MM.1S (cell line): ENCODE data around the gene OR1S2.

Experiments used
- DNase-seq: peaks from one replicate; pipeline ENCODE4 v3.0.0-alpha.2; 2015
- H2AFZ ChIP-seq: fragments of 300-600 bp; sonication (generic); 2 replicates; pipeline ENCODE4 v1.6.0; 2016; ENCODE audit warnings: antibody characterized with exemption, low read length
- H3F3A ChIP-seq: fragments of 300-600 bp; sonication (generic); 2 replicates; pipeline ENCODE4 v1.6.1; 2016; ENCODE audit warnings: mild to moderate bottlenecking, antibody characterized with exemption, low read length, moderate library complexity, mixed read lengths; ENCODE audit not compliant: insufficient read depth
- H3K27ac ChIP-seq: fragments of 300-600 bp; sonication (generic); 2 replicates; pipeline ENCODE4 v1.5.1; 2016; ENCODE audit warnings: mild to moderate bottlenecking, low read length
- H3K27me3 ChIP-seq: fragments of 300-600 bp; sonication (generic); replicated peaks from 2 replicates; pipeline ENCODE4 v1.6.0; 2016; ENCODE audit warnings: low read length; ENCODE audit not compliant: insufficient read depth
- H3K36me3 ChIP-seq: fragments of 300-600 bp; sonication (generic); replicated peaks from 2 replicates; pipeline ENCODE4 v1.6.1; 2016; ENCODE audit warnings: mild to moderate bottlenecking, low read length, mixed read lengths; ENCODE audit not compliant: insufficient read depth
- H3K4me1 ChIP-seq: fragments of 300-600 bp; sonication (generic); 2 replicates; pipeline ENCODE4 v1.6.1; 2016; ENCODE audit warnings: low read length, mixed read lengths
- H3K4me2 ChIP-seq: fragments of 300-600 bp; sonication (generic); 2 replicates; pipeline ENCODE4 v1.6.0; 2016; ENCODE audit warnings: low read depth, low read length
- H3K4me3 ChIP-seq: fragments of 300-600 bp; sonication (generic); 2 replicates; pipeline ENCODE4 v1.5.1; 2016; ENCODE audit warnings: low read length, mixed read lengths
- H3K79me2 ChIP-seq: fragments of 300-600 bp; sonication (generic); 2 replicates; pipeline ENCODE4 v1.6.1; 2016; ENCODE audit warnings: mixed run types, low read length, mixed read lengths
- H3K9ac ChIP-seq: fragments of 300-600 bp; sonication (generic); 2 replicates; pipeline ENCODE4 v1.6.1; 2016; ENCODE audit warnings: low read length, mixed read lengths
- H3K9me2 ChIP-seq: fragments of 300-600 bp; sonication (generic); replicated peaks from 2 replicates; pipeline ENCODE4 v1.6.1; 2016; ENCODE audit warnings: mild to moderate bottlenecking, low read length, mixed read lengths; ENCODE audit not compliant: insufficient read depth
- H3K9me3 ChIP-seq: fragments of 300-600 bp; sonication (generic); replicated peaks from 2 replicates; pipeline ENCODE4 v1.6.1; 2016; ENCODE audit warnings: mild to moderate bottlenecking, low read length, mixed read lengths; ENCODE audit not compliant: insufficient read depth
- H4K20me1 ChIP-seq: fragments of 300-600 bp; sonication (generic); 2 replicates; pipeline ENCODE4 v1.6.1; 2016; ENCODE audit warnings: mild to moderate bottlenecking, low read length, moderate library complexity, mixed read lengths; ENCODE audit not compliant: insufficient read depth
- CTCF ChIP-seq: fragments of 300-600 bp; sonication (generic); IDR thresholded peaks from 2 replicates; pipeline ENCODE4 v1.5.1; 2016; ENCODE audit warnings: antibody characterized with exemption, low read length, mixed read lengths
- EZH2 ChIP-seq: fragments of 300-600 bp; sonication (generic); optimal IDR thresholded peaks from 2 replicates; pipeline ENCODE3; 2017; ENCODE audit warnings: low read depth, mild to moderate bottlenecking, antibody characterized with exemption, low read length, mixed read lengths
- EZH2phosphoT487 ChIP-seq: fragments of 300-600 bp; sonication (generic); IDR thresholded peaks from 2 replicates; pipeline ENCODE4 v1.6.1; 2018; ENCODE audit warnings: antibody characterized with exemption, low read length

Gene OR1S2

GRCh38 chr11:58204042-58204441 lies at the start of gene OR1S2:
Gene OR1S2, minus strand, starts transcription at chr11:58204142. Its CDS starts 0 bp downstream, at chr11:58204142.
- TF ChIP-seq EZH2 (no peak), EZH2phosphoT487 (no peak), CTCF (no peak)
- no peak for DNase-seq
- H3K27ac ChIP-seq: no peak within 1 kb of the TSS
- H2AFZ ChIP-seq: no peak within 1 kb of the TSS
- H3K4me1 ChIP-seq: no peaks in the 10 kb centered on the region
- H3K36me3 ChIP-seq: no peaks in the 10 kb centered on the region
- H3F3A ChIP-seq: no peaks in the 10 kb centered on the region
- H3K79me2 ChIP-seq: no peaks in the 10 kb centered on the region
- H3K27me3 ChIP-seq: no peaks in the 10 kb centered on the region
- H3K9ac ChIP-seq: no peak within 1 kb of the TSS
- no peaks in the 10 kb centered on the region for H3K9me2 ChIP-seq
- H3K4me3 ChIP-seq: no peak within 1 kb of the TSS
- H3K4me2 ChIP-seq: no peak within 1 kb of the TSS
- no peaks in the 10 kb centered on the region for H3K9me3 ChIP-seq
- no peaks in the 10 kb centered on the region for H4K20me1 ChIP-seq

GRCh38 chr11:58243954-58244353 lies 40.0 kb upstream of the OR1S2 start:
- no peaks in the 10 kb centered on the region for H3F3A ChIP-seq
- no peaks in the 10 kb centered on the region for H3K36me3 ChIP-seq
- H3K27ac ChIP-seq: no peak overlapping the region
- no peaks in the 10 kb centered on the region for H4K20me1 ChIP-seq
- no peaks in the 10 kb centered on the region for H3K4me1 ChIP-seq
- no peaks in the 10 kb centered on the region for H3K9me3 ChIP-seq
- no peak overlapping the region for H3K4me3 ChIP-seq
- H3K27me3 ChIP-seq: no peaks in the 10 kb centered on the region
- no peak overlapping the region for H2AFZ ChIP-seq
- H3K4me2 ChIP-seq: no peak overlapping the region
- DNase-seq: no peak
- H3K9ac ChIP-seq: no peak overlapping the region
- H3K9me2 ChIP-seq: no peaks in the 10 kb centered on the region
- no peaks in the 10 kb centered on the region for H3K79me2 ChIP-seq
- no peak for TF ChIP-seq CTCF
- no peak for TF ChIP-seq EZH2phosphoT487
- no peak for TF ChIP-seq EZH2

GRCh38 chr11:58227956-58228615 lies 24.1 kb upstream of the OR1S2 start:
- DNase-seq: no peak
- Histone ChIP-seq H4K20me1 (no peaks in the 10 kb centered on the region), H3K9me2 (no peaks in the 10 kb centered on the region), H3F3A (no peaks in the 10 kb centered on the region), H3K4me2 (no peak overlapping the region), H3K36me3 (no peaks in the 10 kb centered on the region), H3K27me3 (no peaks in the 10 kb centered on the region), H2AFZ (no peak overlapping the region), H3K9me3 (no peaks in the 10 kb centered on the region), H3K79me2 (no peaks in the 10 kb centered on the region), H3K4me1 (no peaks in the 10 kb centered on the region), H3K4me3 (no peak overlapping the region), H3K9ac (no peak overlapping the region), H3K27ac (no peak overlapping the region)
- TF ChIP-seq CTCF (no peak), EZH2 (no peak), EZH2phosphoT487 (no peak)
